Prostate gland (tissue), 2 donors: ENCODE results near the gene FLT1. TPM values are rescaled to one million over a fixed set of nuclear protein-coding genes. Genes with fewer than 3 reads are reported as not detected.

Experiments used
- DNase-seq: peaks from one replicate; pipeline ENCODE4 v3.0.0-alpha.2; 2019; ENCODE audit warnings: low spot score
- H3K27ac ChIP-seq, 2 donors: fragments of 200-600 bp; sonication (generic); 2 replicates each; pipeline ENCODE4 v1.5.1; 2017 to 2019
- H3K27me3 ChIP-seq: fragments of 200-600 bp; sonication (generic); replicated peaks from 2 replicates; pipeline ENCODE4 v1.5.1; 2019; ENCODE audit not compliant: insufficient read depth
- H3K36me3 ChIP-seq, 2 donors: fragments of 200-600 bp; sonication (generic); 1 replicate in 1 of 2; 2 replicates in 1 of 2; pipeline versions ENCODE4 v1.5.1 to v1.8.1; 2017 to 2019
- H3K4me1 ChIP-seq: fragments of 200-600 bp; sonication (generic); replicated peaks from 2 replicates; pipeline ENCODE4 v1.5.1; 2019
- H3K4me3 ChIP-seq, 2 donors: fragments of 200-600 bp; sonication (generic); 2 replicates each; pipeline ENCODE4 v1.5.1; 2017 to 2019
- H3K9me3 ChIP-seq: fragments of 200-600 bp; sonication (generic); 2 replicates; pipeline ENCODE4 v1.5.1; 2017
- CTCF ChIP-seq, 4 experiments: fragments of 200-600 bp in 2 of 4; fragments of 450-650 bp in 2 of 4; sonication (generic) in 2 of 4; IDR thresholded peaks; 1 replicate in 3 of 4; 2 replicates in 1 of 4; pipeline ENCODE4 v1.5.1; 2016 to 2019; ENCODE audit warnings: antibody characterized with exemption in 4 of 4, mild to moderate bottlenecking in 2 of 4, moderate library complexity in 2 of 4
- POLR2A ChIP-seq: fragments of 450-650 bp; IDR thresholded peaks from one replicate; pipeline ENCODE4 v1.6.1; 2016; ENCODE audit warnings: antibody characterized with exemption, mild to moderate bottlenecking
- POLR2AphosphoS5 ChIP-seq: sonication (generic); formaldehyde crosslinking; IDR thresholded peaks from one replicate; pipeline ENCODE4 v1.6.1; 2017; ENCODE audit warnings: antibody characterized with exemption
- WGBS: methylation state at CpG from one replicate; pipeline ENCODE4 v1.1.5; 2018; 5-methylcytosine and 5-hydroxymethylcytosine counted together
- intact Hi-C: fragments of 100-400 bp; cut with DNase I; formaldehyde crosslinking; loops from one replicate; pipeline ENCODE4 v1.14.2; 2022
- total RNA-seq, 2 donors: library from RNA; depleted of rRNA; stranded (reverse); fragments of >200 nt; gene quantifications; one replicate each; pipeline ENCODE4 v1.1.0, GENCODE V29; 2016

The FLT1 gene
- total RNA-seq, 2 donors from 2014 or later: 9.1 to 27.0 TPM

GRCh38 chr13:28297341-28297740 lies 197.6 kb downstream of the FLT1 start:
- Histone ChIP-seq H3K27ac (no peak overlapping the region), H3K9me3 (no peaks in the 10 kb centered on the region), H3K27me3 (no peaks in the 10 kb centered on the region), H3K4me3 (no peak overlapping the region), H3K36me3 (no peaks in the 10 kb centered on the region), H3K4me1 (no peaks in the 10 kb centered on the region)
- DNase-seq: no peak
- TF ChIP-seq POLR2AphosphoS5 (no peak), POLR2A (no peak), CTCF (IDR thresholded peaks at IDR 0.05) (no peak)
- intact Hi-C loops: no loop called here
- WGBS: 52% methylated on average over 3 of the region's 3 CpGs

- Histone ChIP-seq H3K4me1 (no peaks in the 10 kb centered on the region), H3K36me3 (no peaks in the 10 kb centered on the region), H3K27ac (no peak overlapping the region), H3K9me3 (no peaks in the 10 kb centered on the region), H3K4me3 (no peak overlapping the region), H3K27me3 (no peaks in the 10 kb centered on the region)
- intact Hi-C loops: no loop called here
- 100% methylated on average over 1 of the region's 1 CpG for WGBS
- TF ChIP-seq POLR2AphosphoS5 (no peak), CTCF (IDR thresholded peaks at IDR 0.05) (no peak), POLR2A (no peak)
- DNase-seq: no peak
These were observed 208.7 kb downstream of the FLT1 start for GRCh38 chr13:28286263-28286662.

DNA sequence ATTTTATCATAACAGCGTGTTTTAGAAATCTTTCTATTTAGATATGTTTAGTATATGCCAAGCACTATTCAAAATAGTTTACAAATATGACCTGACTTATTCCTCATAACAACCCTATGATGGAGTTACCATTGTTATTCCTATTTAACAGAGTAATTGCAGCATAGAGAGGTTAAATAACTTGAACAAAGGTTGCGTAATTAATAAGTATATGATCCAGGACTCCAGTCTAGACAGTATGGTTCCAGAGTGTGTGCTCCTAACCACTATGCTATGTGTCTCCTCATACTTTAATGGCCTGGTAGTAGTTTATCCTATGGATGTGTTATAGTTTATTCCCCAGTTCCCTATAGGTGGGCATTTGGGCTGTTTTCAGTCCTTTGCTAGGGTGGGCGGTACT lies 211.3 kb downstream of the FLT1 start:
- H3K4me3 ChIP-seq: no peak overlapping the region
- TF ChIP-seq POLR2AphosphoS5: no peak
- TF ChIP-seq CTCF (IDR thresholded peaks at IDR 0.05): no peak
- no peak for TF ChIP-seq POLR2A

DNA sequence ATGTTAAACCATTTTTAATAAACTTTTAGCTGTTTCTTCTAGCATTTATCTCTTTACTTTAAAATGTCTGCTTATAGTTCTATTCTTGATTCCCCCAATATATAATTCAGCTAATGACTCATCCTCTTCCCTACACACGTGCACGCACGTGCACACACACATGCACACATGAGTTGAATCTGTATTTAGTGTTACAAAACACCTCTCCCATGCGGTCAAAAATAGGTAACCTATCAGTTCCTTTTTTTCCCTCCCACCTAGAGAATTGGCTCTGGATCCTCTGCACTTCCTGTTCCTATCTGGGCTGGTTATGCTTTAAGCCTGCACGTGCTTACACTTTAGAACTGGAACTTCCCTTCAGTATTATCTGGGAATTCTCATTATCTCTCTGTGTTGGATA lies 212.5 kb downstream of the FLT1 start:
- H3K4me3 ChIP-seq: no peak overlapping the region
- H3K36me3 ChIP-seq: peaks cover 0 to 4% of the 10 kb centered on the region in 2 donors
- no peak for DNase-seq
- H3K27me3 ChIP-seq: no peaks in the 10 kb centered on the region
- TF ChIP-seq CTCF (IDR thresholded peaks at IDR 0.05) (no peak), POLR2A (no peak), POLR2AphosphoS5 (no peak)
- no peaks in the 10 kb centered on the region for H3K4me1 ChIP-seq
- intact Hi-C loops: no loop called here
- H3K9me3 ChIP-seq: no peaks in the 10 kb centered on the region
- 83% methylated on average over 5 of the region's 5 CpGs for WGBS
- no peak overlapping the region for H3K27ac ChIP-seq

More for the DNA sequence above, 211.3 kb downstream of the FLT1 start:
- Histone ChIP-seq H3K4me1 (no peaks in the 10 kb centered on the region), H3K36me3 (peaks cover 0 to 4% of the 10 kb centered on the region in 2 donors), H3K27me3 (no peaks in the 10 kb centered on the region), H3K9me3 (no peaks in the 10 kb centered on the region), H3K27ac (no peak overlapping the region)
- intact Hi-C loops: no loop called here
- 100% methylated on average over 3 of the region's 3 CpGs for WGBS
- DNase-seq: no peak

DNA sequence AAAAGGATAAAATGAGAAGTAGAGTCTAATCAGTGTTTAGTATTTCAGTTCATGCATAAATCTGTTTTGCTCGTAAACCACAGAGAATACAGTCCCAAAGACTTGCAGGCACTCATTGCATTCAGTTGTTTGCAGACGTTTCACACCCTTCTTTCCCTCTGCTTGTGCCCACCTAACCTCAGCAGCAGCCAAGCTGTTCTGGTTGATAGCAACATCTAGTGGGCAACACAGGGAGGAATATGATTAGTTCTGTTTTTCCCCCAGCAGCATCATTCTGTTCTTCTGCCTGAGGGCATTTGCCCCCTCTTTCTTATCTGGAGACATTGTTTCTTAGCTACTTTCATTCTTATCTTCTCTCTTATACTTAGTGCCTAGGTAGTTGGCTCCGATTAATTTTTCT lies 221.0 kb downstream of the FLT1 start:
- H3K36me3 ChIP-seq: no peaks in the 10 kb centered on the region
- WGBS: 80% methylated on average over 3 of the region's 3 CpGs
- H3K4me3 ChIP-seq: no peak overlapping the region
- no peak for TF ChIP-seq POLR2A
- TF ChIP-seq POLR2AphosphoS5: no peak
- no peak for TF ChIP-seq CTCF (IDR thresholded peaks at IDR 0.05)
- no peaks in the 10 kb centered on the region for H3K27me3 ChIP-seq
- H3K27ac ChIP-seq: no peak overlapping the region
- H3K4me1 ChIP-seq: no peaks in the 10 kb centered on the region
- DNase-seq: no peak
- intact Hi-C loops: loop anchor here (10.0 kb wide), 1 partner anchor 129 kb away; no protein-coding TSS in a partner anchor
- H3K9me3 ChIP-seq: no peaks in the 10 kb centered on the region
